Upper lobe of left lung (tissue), 4 donors: ENCODE data around the gene TMEM164.

Source experiments
- CTCF ChIP-seq, 6 experiments: fragments of 450-650 bp in 4 of 6; fragments of 200-600 bp in 2 of 6; sonication (generic) in 2 of 6; IDR thresholded peaks; one replicate each; pipeline ENCODE4 v1.5.1; 2016 to 2019; ENCODE audit warnings: antibody characterized with exemption in 6 of 6
- EP300 ChIP-seq, 4 donors: sonication (generic); formaldehyde crosslinking; IDR thresholded peaks; one replicate each; pipeline ENCODE4 v1.5.1; 2017; ENCODE audit warnings: antibody characterized with exemption in 4 of 4, control low read depth in 2 of 4
- POLR2A ChIP-seq, 4 donors: fragments of 450-650 bp; IDR thresholded peaks; one replicate each; pipeline ENCODE4 v1.5.1; 2016 to 2017; ENCODE audit warnings: antibody characterized with exemption in 4 of 4, mild to moderate bottlenecking in 2 of 4
- POLR2AphosphoS5 ChIP-seq, 2 donors: sonication (generic); formaldehyde crosslinking; IDR thresholded peaks; one replicate each; pipeline ENCODE4 v1.5.1; 2017; ENCODE audit warnings: antibody characterized with exemption in 2 of 2

GRCh38 chrX:109995155-109995554 lies 7.8 kb upstream of the TMEM164 start:
- TF ChIP-seq CTCF (IDR thresholded peaks at IDR 0.05) (no peak), POLR2AphosphoS5 (IDR thresholded peaks at IDR 0.05) (no peak), EP300 (IDR thresholded peaks at IDR 0.05) (no peak), POLR2A (IDR thresholded peaks at IDR 0.05) (no peak)
